ENCODE data around the gene DNAH14. TPM values are rescaled to one million over a fixed set of nuclear protein-coding genes. Genes with fewer than 3 reads are reported as not detected.

Gene DNAH14
- total RNA-seq, 1 experiment from 2014 or later: 39.7 TPM

- no peak within 1 kb of the TSS for H2BK5ac ChIP-seq (ENCODE audit: insufficient read length, low read length)
- H3K27ac ChIP-seq (ENCODE audit: insufficient read length, low read depth, low read length): peak within 1 kb of the TSS; percentile 31
- Mint-ChIP-seq H3K4me1 (peaks cover 45 to 54% of the 10 kb centered on the region in 2 experiments), H3K9me3 (peaks cover 15 to 17% of the 10 kb centered on the region in 2 experiments), H3K36me3 (ENCODE audit: insufficient read depth in 1 of 3, low read depth in 3 of 3) (peaks cover 2 to 9% (median 5%) of the 10 kb centered on the region in 3 experiments; a peak in 6 of 7 replicates), H3K27me3 (ENCODE audit: low read depth) (peaks cover 21% of the 10 kb centered on the region), H3K27ac (peak within 1 kb of the TSS; percentile 84 to 95 (median 89); a peak in 6 of 7 replicates), H3K4me3 (peak within 1 kb of the TSS; percentile 90 to 98)
- peaks cover 15% of the 10 kb centered on the region; the same call in 1 of the 2 replicates for H3K4me1 ChIP-seq (ENCODE audit: insufficient read depth, low read length)
- H2BK15ac ChIP-seq (ENCODE audit: low read depth, low read length): no peak within 1 kb of the TSS
- no peak within 1 kb of the TSS for H2BK12ac ChIP-seq (ENCODE audit: insufficient read length, low read depth, low read length)
- H3K56ac ChIP-seq (ENCODE audit: insufficient read length, low read depth, low read length): no peak within 1 kb of the TSS
- H2AFZ ChIP-seq (ENCODE audit: low read length): no peak within 1 kb of the TSS
- peak within 1 kb of the TSS; percentile 92 for H3K18ac ChIP-seq (ENCODE audit: insufficient read length, low read depth, low read length)
- no peak for DNase-seq
- no peak within 1 kb of the TSS for H2BK20ac ChIP-seq (ENCODE audit: low read depth, low read length, poor library complexity, severe bottlenecking)
- H3K4me2 ChIP-seq (ENCODE audit: insufficient read depth, insufficient read length, low read length): peak within 1 kb of the TSS; percentile 91
- H3K23ac ChIP-seq (ENCODE audit: insufficient read length, low read depth, low read length): no peak within 1 kb of the TSS
- peaks cover 16% of the 10 kb centered on the region for H3K23me2 ChIP-seq (ENCODE audit: insufficient read length, low read depth, low read length, poor library complexity, severe bottlenecking)
- H3K4ac ChIP-seq (ENCODE audit: low read depth, low read length): no peak within 1 kb of the TSS; the same call in 1 of the 2 replicates
- TF ChIP-seq CTCF (conservative IDR thresholded peaks at IDR 0.05): no peak
- H3K27me3 ChIP-seq (ENCODE audit: insufficient read depth, low read length): no peaks in the 10 kb centered on the region
- no peak within 1 kb of the TSS for H2AK5ac ChIP-seq (ENCODE audit: insufficient read length, low read length)
- H3K9me3 ChIP-seq (ENCODE audit: control insufficient read depth, low read depth, low read length): no peaks in the 10 kb centered on the region
- no peak within 1 kb of the TSS for H4K91ac ChIP-seq (ENCODE audit: insufficient read length, low read depth, low read length)
- H4K5ac ChIP-seq (ENCODE audit: insufficient read length, low read depth, low read length): no peak within 1 kb of the TSS
- peak within 1 kb of the TSS; percentile 92 for H3K14ac ChIP-seq (ENCODE audit: insufficient read depth, low read length)
- no peak within 1 kb of the TSS for H4K8ac ChIP-seq (replicated peaks; ENCODE audit: insufficient read length, low read depth, low read length)
- no peaks in the 10 kb centered on the region for H4K20me1 ChIP-seq (ENCODE audit: control insufficient read depth, insufficient read depth, insufficient read length)
- peaks cover 31% of the 10 kb centered on the region for H3K79me2 ChIP-seq (ENCODE audit: insufficient read depth, low read length)
- peak within 1 kb of the TSS; percentile 79 for H3K9ac ChIP-seq (ENCODE audit: extremely low read depth, insufficient read length, low read length)
- peak within 1 kb of the TSS; percentile 6 for H3T11ph ChIP-seq (ENCODE audit: low read length)
- peaks cover 2% of the 10 kb centered on the region for H3K79me1 ChIP-seq (ENCODE audit: insufficient read depth, low read depth, low read length, poor library complexity, severe bottlenecking)
- WGBS (ENCODE audit: extremely low coverage, insufficient read length, low lambda C conversion rate): no CpG with 5 or more reads among the region's 94 CpGs
- no peak within 1 kb of the TSS for H2BK120ac ChIP-seq (ENCODE audit: low read depth, low read length, poor library complexity, severe bottlenecking)
These were observed 498.0 kb downstream of the DNAH14 start, which contains the start of gene LBR for GRCh38 chr1:225427235-225428067. TSS of gene LBR (minus strand) at chr1:225428038. CDS start at chr1:225424075, 3,963 bp downstream.
